EL (cell line): ENCODE results near the gene MYL10.
"Not testable (repeated sequence)": the region's sequence is repeated elsewhere in the genome, so short reads cannot be mapped to it uniquely, and the experiment has no call there.

ENCODE experiments used
- DNase-seq: peaks from one replicate; pipeline ENCODE4 v3.0.0-alpha.2; 2016

The MYL10 gene

DNA sequence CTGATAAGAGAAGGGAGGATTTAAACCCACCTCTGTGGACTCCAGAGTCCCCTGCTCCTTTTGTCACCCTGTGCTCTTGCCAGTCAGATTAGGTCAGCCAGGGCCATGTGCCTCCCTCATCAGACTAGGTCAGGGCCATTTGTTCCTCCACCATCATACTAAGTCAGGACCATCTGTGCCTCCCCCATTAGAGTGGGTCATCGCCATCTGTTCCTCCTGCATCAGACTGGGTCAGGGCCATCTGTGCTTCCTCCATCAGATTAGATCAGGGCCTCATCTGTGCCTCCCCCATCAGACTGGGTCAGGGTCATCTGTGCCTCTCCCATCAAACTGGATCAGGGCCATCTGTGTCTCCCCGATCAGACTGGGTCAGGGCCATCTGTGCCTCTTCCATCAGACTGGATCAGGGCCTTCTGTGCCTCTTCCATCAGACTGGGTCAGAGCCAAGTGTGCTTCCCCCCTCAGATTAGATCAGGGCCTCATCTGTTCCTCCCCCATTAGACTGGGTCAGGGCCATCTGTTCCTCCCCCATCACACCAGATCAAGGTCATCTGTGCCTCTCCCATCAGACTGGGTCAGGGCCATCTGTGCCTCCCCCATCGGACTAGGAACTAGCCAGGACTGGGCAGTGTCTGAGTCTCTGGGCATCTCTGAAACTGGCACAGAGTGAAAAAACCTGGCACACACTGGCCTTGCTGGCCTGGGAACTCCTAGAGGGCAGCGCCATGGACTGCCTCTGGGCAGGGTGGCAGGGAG, 11.5 kb downstream of the MYL10 start:
- no peak for DNase-seq

- DNase-seq: no peak
Observed at GRCh38 chr7:101615446-101615845, 13.7 kb downstream of the MYL10 start.

- DNase-seq: peak; percentile 77
Observed at GRCh38 chr7:101614939-101615302, 14.2 kb downstream of the MYL10 start.

DNA sequence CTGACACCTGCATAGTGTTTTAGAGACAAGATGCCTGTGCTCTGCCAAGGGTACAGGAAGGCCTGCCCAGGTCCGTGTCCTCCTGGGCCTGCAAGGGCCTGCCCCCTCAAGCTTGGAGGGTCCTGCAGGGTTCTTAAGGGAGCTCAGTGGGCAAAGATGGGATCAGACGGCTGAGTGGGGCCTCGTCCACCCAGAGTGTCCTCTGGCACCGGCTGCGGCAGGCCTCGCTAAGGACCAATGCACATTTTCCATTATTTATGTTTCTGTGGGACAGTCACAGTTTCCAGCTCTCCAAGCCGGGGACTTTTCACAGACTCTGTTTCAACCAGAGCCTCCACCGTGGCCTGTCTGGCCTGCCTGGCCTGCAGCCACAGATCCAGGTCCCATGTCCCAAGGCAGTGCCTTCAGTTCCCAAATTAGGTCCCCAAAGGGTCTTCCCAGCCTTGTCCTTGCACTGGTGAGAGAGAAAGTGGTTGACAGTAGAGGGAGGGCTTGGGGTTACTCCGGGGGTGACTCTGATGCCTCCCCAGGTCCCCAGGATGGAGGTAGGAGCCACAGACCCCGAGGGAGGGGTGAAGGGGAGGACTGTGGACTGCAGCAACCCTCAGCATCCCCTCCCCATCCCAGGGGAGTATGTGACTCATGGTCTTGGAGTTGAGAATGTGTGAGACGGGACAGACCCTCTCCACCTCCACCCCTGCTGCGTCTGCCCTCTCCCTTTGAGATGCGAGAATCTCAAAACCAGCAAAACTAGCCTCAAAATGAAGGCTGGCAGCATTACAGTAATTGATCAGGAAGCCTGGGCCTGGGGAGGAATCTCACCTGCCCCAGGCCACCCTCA, 14.8 kb downstream of the MYL10 start:
- no peak for DNase-seq

DNA sequence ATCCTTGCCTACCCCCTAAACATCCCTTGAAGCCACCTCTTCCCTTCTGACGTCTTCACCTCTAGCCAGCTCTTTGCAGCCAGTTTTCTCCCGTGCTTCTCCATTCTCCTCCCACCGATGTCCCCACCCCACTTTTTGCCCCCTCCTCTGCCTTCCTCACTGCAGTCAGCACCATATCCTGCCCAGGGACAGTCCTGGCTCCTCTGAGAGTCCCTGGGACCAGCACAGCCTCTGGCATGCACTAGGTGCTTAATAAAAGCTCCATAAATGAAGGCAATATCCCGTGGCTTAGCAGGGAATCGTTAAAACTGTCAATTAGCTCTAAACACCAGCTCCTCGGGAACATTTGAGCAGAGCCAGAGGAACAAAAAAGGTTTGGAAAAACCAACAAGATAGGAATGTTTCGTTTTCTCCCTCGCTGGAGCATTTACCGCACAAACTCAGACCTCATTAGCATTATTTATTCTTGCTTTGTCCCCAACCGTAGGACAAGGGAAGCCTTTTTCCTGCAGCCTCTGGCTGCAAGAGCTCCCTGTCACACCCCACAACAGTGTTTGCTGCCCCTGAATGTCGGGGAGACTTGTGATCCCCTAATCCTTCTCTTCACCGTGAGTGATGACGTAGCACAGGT, 16.1 kb downstream of the MYL10 start:
- DNase-seq: no peak

DNA sequence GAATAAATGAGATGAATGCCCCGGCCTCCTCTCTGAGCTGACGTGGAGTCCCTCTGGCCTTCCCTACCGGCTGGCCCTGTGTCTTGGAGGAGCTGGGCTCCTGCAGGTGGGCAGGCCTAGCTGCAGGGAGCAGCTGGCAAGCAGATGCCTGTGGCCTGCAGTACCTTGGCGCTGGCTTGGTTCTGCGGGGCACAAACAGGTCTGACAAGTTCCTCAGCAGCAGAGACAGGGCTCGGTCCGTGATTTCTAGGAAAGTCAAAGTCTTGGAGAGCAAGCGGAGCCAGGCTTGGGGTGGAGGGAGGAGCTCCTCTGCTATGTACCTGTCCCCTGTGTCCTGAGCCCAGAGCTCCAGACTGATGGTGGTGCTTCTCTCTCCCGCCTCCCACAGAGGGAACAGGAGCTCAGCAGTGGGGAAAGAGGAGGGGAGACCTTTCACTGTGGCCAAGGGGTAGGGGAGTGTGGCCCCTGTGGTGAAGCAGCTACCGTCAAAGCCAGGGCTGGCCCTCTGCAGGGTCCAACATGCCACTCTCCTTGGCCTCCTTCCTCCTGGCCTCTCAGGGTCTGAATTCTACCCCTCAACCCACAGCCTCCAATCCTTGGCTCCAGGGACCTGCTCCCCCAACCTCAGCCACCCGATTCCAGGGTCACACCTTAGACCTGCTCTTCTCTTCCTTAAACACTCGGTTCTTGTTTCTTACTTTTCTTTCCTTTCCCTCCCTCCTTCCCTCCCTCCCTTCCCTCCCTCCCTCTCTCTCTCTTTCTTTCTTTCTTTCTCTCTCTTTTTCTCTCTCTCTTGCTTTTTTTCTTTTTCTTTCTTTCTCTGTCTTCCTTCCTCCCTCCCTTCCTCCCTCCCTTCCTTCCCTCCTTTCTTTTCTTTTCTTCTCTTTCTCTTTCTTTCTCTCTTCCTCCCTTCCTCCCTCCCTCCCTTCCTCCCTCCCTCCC, 20.1 kb downstream of the MYL10 start:
- DNase-seq: no peak

DNA sequence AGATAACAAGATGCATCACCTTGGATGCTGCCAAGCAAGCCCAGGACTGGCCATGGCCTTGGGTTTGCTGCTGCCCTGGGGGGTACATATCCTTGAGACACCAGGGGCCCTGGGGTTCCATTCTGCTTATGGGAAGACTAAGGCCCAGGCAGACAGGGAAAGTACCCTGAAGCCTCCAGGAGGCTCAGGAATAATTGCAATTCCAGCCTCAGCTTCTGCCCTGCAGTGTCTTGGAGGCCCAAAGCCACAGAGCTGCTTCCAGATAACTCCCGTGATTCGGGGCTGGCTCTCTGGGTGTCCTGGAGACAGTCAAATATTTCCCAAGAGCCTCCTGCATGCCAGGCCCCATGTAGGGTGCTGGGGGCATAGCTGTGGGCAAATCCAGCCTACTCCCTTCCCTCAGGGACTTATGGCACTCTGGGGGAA, 22.6 kb downstream of the MYL10 start:
- DNase-seq: no peak

DNA sequence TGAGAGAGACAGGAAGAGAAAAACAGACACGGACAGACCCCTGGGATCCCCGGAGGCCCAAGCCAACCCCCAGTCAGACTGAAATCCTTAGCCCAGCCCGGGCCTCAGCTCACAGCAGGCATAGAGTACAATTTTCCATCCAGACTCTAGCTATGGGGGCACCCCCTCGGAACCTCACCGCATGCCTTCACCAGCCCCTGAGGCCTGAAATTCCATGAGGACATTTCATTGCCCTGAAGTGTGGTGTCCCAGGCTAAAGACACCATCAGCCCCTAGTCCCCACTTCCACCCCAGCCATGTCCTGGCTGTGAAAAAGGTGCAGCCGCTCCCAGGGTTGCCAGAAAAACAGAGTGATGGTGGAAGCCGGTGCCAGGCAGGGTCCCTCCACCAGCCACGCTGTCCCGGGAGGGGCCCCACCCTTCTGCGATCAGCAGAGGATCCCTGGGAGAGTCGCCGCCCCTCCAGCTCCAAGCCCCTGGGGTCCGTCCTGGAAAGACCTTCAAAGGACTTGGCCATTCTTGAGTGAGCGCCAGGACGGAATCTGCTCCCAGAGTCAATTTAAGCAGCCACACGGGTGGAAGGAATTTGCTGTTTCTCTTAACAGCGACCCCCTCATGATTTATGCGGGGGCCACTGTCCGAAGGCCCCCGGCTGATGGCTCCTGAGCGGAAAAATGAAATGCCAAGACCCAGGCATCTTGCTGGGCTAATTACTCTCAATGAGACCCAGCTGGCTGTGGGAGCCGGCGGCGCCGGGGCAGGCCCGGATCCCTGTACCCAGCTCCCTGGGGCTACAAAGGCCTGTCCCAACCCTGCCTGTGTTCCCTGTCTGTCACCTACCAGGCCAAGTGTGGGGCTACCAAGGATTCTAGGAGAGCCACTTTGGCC, 23.2 kb downstream of the MYL10 start:
- no peak for DNase-seq

DNA sequence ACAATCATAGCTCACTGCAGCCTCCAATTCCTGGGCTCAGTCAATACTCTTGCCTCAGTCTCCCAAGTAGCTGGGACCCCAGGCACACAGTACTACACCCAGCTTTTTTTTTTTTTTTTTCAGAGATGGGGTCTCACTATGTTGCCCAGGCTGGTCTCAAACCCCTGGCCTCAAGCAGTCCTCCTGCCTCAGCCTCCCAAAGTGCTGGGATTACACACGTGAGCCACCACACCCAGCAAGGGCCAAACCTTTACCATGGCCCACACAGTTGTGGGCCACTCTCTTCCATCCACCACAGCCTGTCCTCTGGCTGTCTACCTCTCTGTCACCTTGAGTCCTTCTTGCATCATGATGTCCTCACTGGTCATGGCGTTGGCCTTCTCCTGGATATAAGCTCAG, 24.2 kb downstream of the MYL10 start:
- DNase-seq: not testable (repeated sequence)

GRCh38 chr7:101604331-101604933, 24.7 kb downstream of the MYL10 start:
- DNase-seq: no peak

- DNase-seq: peak; percentile 76
Observed at GRCh38 chr7:101602484-101603241, 26.4 kb downstream of the MYL10 start.

DNA sequence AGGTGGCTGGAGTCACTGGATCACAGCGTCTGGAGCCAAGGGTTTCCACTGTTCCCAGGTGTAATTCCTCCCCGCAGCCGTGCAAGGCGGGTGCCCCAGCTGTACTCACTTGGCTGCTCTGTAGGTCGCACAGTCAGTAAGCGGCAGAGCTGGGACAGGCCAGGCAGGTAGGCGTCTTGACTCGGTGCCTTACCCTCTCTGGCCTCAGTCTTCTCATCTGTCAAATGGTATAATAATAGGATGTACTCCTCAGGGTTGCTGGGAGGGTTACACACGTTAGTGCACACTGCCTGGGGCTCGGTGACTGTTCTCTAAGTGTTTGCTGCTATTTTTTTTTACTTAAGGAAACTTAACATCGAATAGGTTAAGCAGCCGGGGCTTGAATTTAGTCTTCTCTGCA, 27.0 kb downstream of the MYL10 start:
- DNase-seq: no peak

DNA sequence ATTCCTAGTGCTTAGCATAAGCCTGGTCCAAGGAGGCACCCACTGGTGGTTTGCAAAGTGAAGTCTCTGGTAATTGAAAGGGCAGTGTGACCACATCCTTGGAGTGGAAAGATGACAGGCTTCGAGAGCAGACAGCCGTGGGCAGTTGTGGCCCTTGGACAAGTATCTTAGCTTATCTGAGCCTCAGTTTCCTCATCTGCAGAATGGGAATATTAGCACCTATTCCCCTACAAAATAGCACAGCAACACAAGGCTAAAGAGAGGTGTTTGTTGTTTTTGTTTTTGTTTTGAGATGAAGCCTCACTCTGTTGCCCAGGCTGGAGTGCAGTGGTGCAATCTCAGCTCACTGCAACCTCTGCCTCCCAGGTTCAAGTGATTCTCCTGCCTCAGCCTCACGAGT, 29.3 kb downstream of the MYL10 start:
- no peak for DNase-seq

GRCh38 chr7:101598986-101599771, 29.9 kb downstream of the MYL10 start:
- DNase-seq: peak; percentile 22

DNA sequence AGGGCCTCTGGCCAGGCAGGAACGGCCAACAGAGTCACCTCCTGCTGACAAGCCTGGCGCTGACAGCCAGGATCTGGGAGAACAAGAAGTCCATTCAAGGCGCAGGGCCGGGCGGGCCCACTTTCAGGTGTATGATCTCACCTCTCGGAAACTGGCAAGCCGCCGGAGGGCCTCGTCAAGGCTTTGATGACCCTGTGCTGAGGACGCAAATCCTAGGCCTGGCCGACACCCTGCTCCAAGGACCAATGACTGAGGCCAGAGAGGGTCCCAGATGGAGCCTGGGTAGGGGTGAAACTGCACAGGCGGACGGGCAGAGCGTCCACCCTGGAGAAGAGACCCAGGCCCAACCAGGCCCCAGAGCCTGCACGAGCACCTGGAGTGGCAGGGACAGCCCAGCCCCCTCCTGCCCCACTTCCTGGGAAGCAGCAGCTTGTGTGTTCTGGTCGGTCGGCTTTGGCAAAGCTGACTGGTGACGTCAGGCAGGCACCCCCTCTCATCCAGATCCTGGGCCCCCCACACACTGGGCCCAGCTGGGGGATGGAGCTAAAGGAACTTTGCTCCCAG, 30.6 kb downstream of the MYL10 start:
- no peak for DNase-seq

- DNase-seq: no peak
Observed at GRCh38 chr7:101597941-101598340, 31.2 kb downstream of the MYL10 start.

GRCh38 chr7:101596898-101597297, 32.2 kb downstream of the MYL10 start:
- no peak for DNase-seq

GRCh38 chr7:101595766-101596537, 33.1 kb downstream of the MYL10 start:
- no peak for DNase-seq
